COLO668 (cell line): Measurements from ENCODE around the gene SFTPB.

Source experiments
- DNase-seq: peaks from one replicate; lab custom pipeline; 2025; ENCODE audit not compliant: unreplicated experiment; lab: John Stamatoyannopoulos, UW

The SFTPB gene

DNA sequence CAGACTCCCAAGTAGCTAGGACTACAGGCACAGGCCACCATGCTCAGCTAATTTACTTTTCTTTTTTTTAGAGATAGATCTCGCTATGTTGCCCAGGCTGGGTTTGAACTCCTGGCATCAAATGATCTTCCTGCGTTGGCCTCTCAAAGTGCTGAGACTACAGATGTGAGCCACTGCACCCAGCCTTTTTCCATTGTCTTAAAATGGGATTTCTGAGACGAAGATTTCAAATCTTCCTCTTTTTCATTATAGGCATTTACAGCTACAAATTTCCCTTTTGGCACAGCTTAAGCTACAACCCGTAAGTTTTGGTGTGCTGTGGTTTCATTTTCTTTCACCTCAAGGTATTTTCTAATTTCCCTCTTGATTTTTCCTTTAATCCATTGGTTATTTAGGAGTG lies 34.8 kb upstream of the SFTPB start:
- DNase-seq = no peak

DNA sequence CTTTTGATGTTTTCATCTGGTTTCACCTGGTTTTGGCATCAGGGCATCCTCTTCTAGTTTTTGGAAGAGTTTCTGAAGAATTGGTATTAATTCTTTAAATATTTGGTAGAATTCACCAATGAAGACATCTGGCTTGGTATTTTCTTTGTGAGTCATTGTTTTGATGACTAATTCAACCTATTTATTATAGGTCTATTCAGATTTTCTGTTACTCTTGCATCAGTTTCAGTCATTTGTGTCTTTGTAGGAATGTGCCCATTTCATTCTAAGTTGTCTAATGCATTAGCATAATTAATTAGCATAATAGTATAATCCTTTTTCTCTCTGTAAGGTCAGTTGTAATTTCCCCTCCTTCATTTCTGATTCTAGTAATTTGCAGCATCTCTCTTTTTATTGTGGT lies 34.2 kb upstream of the SFTPB start:
- no peak for DNase-seq

DNA sequence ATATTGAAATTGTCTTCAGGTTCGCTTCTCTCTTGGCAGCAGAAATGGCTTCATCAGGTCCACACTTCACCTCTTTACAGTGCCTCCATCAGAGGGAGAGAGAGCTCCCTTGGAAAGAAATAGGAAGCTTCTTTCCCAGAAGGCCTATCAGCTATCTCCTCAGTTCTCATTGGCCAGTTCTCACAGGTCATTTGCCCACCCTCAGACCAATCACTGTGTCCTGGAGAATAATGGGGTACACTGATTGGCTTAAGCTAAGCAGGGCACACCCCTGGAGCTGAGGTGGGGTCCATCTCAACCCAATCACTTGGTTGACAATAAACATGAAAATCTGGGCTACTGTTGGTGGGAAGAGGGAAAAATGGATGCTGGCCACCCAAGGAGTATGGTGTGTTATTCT lies 31.3 kb upstream of the SFTPB start:
- DNase-seq = no peak

DNA sequence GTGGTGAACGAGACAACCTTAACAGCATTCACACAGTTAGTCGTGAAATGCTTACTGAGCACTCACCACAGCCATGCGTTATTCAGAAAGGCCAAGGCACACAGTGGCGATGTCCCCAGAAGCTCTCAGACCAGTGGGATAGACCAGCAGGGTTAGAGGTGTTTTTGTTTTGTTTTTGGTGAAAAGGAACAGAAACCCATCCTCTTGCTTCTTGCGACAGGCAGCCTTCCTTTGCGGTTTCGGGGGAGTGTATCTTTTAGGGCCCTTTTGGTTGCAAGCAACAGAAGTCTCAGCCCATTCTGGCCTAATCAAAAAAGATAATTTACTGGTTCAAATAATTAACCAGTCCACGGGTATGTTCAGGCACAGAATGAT lies 30.9 kb upstream of the SFTPB start:
- DNase-seq = no peak

DNA sequence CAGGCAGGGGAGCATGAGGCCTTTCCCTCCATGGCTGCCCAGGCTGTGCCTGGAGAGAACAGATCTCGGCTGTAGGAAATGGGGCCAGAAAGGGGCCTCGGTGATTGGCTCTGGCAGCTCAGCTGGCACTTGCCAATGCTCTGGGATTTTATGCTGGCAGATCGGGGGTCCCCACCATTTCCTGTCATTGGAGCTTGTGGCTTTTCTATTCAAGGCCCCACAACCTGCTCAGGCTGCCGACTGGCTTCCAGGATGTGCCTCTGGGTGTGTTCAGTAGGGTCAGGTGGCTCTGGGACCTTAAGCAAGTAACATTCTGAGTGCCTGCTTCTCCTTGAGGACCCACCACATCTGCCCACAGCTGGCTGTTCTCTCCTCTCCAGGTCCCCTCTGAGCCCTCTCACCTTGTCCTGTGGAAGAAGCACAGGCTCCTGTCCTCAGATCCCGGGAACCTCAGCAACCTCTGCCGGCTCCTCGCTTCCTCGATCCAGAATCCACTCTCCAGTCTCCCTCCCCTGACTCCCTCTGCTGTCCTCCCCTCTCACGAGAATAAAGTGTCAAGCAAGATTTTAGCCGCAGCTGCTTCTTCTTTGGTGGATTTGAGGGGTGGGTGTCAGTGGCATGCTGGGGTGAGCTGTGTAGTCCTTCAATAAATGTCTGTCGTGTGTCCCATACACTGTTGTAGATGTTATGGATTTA lies 30.3 kb upstream of the SFTPB start:
- no peak for DNase-seq

DNA sequence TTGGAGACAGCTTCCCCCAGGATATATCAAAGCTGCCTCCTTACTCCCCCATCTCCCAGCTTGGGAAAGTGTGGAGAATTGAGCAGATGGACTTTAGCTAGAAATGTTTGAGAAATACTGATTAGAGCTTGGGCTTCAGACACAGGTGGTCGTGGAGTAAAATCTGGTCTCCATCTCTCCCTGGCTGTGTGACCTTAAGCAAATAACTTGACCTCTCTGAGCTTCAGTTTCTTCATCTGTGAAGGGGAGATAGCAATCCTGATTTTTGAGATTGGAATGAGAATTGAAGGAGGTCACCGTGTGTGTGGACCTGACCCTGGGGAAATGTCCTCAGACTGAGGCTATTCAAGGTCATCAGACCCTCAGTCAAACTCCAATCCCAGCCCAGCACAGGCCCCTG lies 29.7 kb upstream of the SFTPB start:
- DNase-seq = no peak

DNA sequence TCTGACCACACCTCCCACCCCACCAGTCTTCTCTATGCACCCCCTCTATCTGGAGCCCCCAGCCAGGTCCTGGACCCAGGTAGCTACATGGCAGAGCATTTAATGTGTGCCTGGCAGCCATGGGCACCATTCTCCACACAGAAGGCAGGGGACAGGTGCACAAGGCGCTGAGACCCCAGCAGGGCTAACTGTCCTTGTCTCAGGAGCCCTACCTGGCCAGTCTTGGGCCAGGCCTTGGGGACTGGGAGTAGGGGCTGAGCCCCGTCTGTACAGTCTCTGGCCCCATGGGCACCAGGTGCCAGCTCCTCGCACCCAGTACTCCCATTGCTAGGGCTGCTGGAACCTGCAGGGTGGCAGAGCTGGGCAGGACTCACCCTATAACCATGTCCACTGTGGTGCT lies 29.1 kb upstream of the SFTPB start:
- DNase-seq = no peak

DNA sequence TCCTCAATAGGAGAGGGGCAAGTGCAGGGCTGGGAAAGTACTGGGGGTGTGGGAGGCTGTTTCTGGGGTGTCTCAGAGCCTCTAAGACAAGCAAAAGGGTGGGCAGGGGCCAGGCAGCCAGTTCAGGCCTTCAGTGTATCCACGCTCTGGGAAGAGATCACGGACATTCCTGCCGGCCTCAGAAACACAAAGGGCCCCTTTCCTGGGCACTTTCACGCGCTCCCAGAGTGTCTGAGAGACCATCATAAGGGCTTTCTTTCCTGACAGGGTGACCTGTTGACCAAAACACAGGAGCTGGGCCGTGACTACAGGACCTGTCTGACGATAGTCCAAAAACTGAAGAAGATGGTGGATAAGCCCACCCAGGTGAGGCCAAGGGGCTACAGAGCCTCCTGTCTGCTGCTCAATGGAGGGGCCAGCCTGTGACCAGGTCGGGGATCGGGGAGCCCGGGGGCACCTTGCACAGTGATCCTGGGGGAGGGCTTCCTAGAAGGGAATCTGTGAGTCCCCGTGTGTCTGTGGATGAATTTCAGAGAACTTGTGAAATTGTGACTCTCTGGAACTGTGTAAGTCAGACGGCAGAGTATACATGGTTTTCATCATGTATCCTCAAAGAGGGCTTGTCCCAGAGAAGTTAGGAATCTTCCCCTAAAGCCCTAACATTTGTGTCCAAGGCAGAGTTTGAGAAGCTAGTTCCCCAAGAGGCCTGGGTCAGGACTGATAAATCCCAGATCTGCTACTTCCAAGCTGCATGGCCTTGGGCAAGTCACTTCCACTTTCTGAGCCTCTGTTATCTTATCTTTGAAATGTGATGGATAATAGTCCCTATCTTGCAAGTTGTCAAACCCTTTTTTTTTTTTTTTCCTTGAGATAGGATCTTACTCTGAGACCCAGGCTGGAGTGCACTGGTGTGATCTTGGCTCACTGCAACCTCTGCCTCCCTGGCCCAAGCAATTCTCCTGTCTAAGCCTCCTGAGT lies 28.0 kb upstream of the SFTPB start:
- DNase-seq = no peak

DNA sequence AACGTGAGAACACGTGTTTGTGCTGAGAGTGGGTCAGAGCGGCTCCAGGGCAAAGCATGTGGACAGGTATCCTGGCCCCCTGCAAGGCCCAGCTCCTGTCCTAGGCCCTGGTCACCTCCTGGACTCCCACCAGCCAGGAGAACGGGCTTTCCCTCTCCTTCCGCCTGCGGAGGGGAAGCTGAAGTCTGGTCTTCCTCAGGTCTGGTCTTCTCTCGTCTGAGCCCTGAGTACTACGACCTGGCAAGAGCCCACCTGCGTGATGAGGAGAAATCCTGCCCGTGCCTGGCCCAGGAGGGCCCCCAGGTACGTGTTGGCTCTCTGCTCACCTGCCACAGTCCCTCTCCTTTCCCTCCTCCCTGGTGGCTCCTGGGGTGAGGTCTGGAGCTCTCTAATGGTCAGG lies 27.1 kb upstream of the SFTPB start:
- DNase-seq = no peak

DNA sequence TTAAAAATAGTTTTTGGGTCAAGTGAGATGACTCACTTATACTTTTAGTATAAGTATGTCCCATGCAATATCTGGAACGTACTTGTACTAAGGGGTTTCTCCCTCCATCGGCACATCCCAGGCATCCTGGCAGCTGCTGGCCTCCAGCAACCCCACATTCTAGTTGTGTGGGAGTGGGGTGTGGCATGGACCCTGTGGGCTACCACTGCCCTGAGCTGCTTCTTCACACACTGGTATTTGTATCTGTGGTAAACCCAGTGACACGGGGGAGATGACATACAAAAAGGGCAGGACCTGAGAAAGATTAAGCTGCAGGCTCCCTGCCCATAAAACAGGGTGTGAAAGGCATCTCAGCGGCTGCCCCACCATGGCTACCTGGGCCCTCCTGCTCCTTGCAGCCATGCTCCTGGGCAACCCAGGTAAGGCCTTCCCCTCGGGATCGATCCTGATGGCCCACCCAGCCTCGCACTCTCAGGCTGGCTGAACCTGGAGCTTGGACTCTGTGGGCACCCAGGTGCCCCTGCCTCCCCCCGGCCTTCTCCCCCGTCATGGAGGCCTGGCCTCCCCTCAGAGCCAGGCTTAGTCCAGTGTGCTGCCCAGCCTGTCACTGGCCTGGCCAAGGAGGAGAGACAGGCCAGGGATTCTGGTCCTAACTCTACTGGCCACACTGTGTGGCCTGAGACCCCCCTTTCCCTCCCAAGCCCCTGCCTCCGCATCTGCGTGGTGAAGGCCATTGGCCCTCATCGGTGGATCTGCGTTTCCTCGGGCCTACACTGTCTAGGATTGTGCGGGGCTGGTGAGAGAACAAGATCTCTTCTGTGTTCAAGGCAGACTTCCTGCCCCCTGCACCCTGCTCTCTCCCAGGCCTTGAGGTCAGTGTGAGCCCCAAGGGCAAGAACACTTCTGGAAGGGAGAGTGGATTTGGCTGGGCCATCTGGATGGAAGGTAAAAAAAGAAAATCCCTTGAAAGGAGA lies 26.3 kb upstream of the SFTPB start, which contains the start of gene GNLY:
Gene GNLY (plus strand): TSS at position 307 of the 974 bp plus-strand sequence. CDS start 61 bp downstream, at position 368.
- DNase-seq = no peak

DNA sequence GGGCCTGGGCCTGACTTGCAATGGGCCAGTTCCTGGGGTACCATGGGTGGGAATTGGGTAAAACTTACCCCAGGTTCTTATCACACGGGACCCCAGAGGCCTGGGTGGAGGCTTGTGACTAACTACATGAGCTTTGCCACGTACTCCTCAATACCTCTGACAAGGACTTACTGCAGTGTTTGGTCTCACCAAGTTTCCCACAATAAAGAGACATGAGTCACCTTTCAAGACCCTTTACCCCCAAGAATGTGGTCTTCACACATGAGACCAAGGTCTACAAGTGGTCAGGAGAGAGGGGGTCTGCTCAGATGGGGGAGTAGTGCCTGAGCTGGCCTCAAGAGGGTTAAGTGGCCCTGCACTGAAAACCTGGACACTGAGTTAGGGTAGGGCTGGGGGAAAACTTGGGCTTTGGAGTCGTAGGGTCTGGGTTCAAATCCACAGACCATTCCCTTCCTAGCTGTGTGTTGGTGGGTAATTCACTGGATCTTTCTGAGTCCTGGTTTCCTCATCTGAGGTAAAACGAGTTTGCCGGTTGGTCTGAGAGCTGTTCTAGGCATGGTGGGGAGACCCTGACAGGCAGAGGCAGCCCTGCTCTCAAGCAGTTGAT lies 24.1 kb upstream of the SFTPB start:
- no peak for DNase-seq

DNA sequence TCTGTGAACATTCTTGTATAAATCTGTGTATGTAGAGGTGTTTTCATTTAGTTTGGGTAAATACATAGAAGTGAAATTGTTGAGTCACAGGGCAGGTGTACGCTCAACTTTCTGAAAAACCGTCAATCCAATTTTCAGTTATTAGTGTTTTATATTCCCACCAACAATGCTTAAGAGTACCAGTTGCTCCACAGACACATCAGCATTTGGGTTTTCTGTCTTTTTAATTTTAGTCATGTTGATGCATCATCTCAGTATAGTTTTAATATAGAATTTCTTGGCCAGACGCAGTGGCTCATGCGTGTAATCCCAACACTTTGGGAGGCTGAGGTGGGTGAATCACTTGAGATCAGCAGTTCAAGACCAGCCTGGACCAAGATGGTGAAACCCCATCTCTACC lies 22.9 kb upstream of the SFTPB start:
- DNase-seq = no peak

DNA sequence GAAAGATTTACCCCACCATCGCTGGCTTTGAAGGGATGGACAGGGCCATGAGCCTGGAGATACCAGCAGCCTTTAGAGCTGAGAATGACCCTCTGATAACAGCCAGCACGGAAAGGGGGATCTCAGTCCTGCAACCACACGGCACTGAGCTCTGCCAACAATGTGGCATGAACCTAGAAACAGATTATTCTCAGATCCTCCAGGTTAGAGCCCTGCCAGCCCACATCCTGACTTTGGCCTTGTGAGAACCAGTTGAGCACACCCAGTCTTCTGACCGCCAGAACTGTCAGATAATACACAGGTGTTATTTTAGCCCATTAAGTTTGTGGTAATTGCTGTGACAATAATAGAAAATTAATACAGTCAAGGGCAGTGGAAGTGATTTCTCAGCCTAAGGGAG lies 16.8 kb upstream of the SFTPB start:
- no peak for DNase-seq

DNA sequence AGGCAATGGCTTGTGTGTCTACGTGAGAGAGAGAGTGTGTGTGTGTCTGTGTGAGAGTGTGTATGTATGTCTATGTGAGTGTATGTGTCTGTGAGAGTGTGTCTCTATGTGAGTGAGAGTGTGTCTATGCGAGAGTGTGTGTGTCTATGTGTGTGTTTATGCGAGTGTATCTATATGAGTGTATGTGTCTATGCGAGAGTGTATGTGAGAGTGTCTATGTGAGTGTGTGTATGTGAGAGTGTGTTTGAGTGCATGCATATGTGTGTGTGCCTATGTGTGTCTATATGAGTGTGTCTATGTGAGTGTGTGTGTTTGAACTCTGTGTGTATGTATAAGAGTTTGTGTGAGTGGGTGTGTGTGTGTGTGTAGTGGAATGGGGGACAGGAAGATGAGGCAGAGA lies 16.4 kb upstream of the SFTPB start:
- DNase-seq = no peak

DNA sequence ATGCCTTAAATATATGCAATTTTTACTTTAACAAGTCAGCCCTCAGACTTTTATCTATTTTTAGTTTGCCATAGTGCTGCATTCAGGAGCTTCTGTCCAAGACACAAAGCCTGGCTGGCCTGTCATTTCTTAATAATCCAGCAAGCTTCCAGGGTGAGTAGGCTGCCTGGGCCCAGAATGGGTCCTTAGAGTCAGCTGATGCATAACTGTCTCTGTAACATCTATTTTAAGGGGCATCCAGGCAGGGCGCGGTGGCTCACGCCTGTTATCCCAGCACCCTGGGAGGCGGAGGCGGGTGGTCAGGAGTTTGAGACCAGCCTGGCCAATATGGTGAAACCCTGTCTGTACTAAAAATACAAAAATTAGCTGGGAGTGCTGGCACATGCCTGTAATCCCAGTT lies 14.4 kb upstream of the SFTPB start:
- DNase-seq = no peak

DNA sequence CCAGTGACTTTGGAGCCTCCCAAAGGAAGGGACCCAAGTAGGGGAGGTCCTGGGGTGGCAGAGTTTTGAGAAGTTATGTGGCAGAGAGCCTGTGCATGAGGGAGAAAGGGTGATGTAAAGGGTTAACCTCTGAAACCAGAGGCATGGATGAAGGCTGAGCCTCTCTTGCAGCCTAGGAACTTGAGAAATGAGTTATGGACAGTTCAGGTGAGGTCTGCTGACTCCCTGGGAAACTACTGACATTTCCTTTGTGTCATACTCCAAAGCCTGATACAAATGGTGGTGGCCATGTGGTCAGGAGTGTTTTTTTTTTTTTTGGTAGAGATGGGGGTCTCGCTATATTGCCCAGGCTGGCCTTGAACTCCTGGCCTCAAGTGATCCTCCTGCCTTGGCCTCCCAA lies 13.8 kb upstream of the SFTPB start:
- DNase-seq = no peak

DNA sequence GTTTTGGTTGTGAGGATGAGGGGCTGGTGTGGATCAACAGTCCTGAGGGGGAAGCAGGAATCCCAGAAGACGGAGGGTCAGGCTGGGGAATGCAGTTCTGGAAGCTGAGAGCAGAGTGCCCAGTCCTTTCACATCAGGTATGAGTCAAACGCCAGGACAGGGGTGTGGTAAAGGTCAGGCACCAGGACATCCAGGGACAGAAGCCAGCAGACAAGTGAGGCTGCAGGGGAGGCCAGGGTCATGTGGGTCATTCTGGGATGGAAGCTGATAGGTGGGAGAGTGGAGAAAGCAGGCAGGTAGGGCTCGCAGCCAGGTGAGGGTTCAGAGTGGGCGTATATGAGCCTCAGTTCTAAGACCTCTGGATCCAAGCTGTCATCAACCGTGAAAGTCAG lies 13.4 kb upstream of the SFTPB start:
- DNase-seq = no peak

DNA sequence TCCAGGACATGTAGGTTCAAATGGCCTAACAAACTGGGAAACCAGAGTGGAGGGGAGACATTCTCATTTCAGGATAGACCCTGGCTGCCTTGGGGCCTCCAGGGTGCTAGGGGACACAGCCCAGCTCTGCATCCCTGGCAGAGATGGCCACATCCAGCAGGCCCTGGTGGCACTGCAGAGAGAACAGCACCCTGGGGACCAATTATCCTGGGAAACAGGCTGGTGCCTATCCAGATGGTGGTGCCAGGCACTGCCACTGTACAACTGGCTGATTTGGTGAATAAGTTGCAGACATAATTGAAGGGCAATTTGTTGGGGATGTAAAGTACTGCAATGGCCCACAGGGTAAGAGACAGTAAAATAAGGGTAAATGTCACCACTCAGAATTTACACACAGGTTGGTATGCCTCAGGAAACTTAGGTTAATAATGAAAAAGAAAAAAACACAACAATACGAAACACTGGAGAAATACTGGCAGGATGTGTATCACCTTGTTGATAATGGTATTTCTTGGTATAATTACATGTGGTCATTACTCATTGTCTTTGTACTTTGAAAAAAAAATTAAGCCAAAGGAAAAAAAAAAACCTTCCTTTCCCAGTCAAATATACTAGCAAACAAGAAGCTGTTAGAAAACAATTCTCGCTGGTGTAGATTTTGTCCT lies 12.8 kb upstream of the SFTPB start:
- DNase-seq = no peak

DNA sequence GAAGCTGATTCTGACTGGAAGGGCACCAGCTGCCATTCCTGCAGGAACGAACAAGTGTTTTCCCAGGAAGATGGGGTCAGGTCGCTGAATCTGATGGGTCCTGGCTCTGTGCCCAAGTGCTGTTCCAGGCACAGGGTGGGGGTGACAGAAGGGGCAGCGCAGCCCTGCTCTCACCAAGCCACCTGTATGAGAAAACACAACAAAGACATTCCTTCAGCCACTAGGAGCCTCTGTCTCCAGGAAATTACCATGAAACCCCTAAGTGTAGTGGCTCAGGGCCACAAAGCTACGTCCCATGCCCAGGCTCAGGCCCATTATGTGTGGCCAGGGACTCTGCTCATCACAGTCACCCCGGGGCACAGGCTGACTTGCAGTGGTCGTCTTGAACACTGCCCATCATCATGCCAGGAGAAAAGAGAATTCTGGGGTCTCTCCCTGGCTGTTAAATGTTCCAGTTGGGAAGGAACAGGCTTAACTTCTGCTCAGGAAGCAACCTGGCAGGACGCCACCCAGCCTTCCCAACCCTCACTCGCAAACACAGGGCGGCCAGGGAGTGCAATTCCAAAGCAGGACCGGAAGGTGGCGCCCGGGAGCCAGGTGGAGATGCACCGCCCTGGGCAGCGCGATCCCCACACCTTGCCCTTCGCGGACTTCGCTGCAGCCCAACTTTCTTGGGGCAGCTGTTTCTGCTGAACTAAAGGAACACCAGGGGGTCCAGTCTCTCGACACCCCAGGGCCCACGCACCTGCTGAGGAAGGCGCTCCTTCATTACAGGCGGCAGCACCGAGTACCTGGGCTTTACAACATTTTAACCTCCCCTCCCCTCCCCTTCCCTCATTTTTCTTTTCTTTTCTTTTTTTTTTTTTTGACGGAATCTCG lies 11.0 kb upstream of the SFTPB start:
- DNase-seq = peak; percentile 74
